ENCODE results near the gene CCSER1.
"Not testable (repeated sequence)": the region's sequence is repeated elsewhere in the genome, so short reads cannot be mapped to it uniquely, and the experiment has no call there.

The CCSER1 gene

DNA sequence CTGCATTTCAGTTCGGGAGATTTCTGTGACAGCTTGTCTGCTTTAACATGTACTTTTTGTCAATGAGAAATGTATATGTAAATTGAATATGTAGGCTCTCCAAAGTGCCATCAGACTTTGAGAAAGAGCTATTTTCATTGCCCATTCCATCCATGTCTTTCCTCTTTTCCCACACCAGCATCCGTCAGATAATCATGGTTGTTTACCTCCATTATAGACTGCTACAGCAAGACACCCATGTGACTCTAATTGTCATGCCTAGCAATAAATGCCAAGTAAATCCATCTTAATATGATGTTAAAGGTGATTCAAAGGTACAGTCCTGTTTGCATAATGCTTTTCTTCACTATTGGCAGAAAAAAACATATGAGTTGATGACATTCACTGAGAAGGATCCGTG, 1157.3 kb downstream of the CCSER1 start:
- DNase-seq (ENCODE audit: low spot score) = no peak

DNA sequence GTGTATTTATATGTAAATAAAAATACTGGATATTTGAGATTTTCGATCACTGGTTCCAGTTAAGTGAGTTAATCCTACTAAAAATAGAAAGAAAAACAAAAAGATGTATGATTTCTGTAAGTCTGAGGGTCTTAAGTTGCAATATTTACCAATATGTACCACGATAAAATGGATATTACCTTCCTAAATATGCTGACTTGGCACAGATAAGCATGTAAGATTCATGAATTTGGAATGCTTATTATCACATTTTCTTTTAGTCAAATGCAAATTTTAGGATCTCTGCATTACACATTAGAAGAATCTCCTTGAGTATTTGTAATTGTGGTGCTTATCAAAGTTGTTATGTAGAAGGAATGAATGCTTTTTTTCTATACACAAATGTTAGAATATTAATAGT, 1158.3 kb downstream of the CCSER1 start:
- DNase-seq (ENCODE audit: low spot score) = no peak

DNA sequence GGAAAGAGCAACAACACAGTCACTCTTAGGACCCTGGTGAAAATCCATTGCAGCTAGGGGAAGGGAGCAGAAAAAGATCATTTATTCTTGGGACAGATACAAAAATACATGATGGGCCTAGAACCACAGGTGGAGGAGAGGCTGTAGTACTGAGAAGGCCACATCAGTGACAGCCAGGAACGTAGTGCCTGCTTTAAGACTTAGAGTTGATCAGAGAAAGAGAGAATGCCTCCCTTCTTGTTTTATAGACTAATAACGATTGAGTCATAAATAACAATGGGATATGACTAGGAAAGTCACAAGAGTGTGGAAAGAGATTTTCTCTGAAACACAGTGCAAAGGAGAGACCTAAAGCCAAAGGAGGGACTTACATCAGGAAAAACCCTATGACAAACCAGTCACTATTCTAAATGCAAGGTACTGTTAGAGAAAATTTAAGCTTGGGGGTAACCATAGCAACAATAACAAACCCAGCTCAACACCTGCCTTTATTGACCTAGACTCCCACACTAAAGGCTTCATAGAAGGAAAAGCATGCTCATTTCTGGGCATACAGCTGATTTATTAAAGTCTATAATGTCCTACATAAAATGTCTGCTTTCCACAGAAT, 1161.6 kb downstream of the CCSER1 start:
- no peak for DNase-seq (ENCODE audit: low spot score)

DNA sequence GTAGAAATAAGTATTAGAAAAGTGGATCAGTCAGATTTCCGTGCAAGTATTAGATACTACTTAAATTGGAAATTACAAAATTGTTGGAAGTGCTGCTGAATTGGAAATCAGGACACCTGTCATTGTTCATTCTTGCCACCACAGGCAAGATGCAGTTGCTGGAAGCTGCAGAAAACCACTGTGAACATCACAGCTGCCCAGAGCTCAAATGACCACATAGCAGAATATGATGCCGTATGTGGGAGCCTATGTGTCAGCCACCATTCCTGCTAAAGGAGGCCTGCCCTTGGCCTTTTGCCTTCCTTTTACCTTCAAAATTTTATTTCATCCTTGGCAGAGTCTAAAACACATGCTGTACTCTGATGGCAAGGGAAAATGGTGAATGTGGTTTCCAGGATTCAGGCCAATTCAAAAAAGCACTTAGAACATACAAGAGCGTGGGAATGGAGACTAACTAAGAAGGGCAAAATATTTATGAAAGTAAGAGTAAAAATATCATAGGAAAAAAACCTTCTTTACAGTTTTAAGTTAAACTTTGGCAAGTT, 1171.0 kb downstream of the CCSER1 start:
- no peak for DNase-seq (ENCODE audit: low spot score)

DNA sequence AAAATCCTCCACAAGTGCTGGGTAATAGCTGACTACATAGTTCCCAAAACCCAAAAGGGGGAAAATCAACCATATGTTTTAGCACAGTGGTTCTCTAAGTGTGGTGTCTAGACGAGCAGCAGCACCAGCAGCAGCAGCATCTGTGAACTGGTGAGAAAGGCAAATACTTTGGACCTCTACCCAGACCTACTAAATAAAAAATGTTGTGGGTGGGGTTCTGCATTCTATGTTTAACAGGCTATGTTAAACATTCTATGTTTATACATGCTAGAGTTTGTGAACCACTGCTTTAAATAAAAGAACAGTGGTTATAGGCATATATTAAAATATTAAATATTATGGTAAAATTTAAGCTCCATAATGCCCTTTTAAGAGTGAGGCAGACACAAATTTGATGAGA, 1171.6 kb downstream of the CCSER1 start:
- DNase-seq (ENCODE audit: low spot score) = no peak

DNA sequence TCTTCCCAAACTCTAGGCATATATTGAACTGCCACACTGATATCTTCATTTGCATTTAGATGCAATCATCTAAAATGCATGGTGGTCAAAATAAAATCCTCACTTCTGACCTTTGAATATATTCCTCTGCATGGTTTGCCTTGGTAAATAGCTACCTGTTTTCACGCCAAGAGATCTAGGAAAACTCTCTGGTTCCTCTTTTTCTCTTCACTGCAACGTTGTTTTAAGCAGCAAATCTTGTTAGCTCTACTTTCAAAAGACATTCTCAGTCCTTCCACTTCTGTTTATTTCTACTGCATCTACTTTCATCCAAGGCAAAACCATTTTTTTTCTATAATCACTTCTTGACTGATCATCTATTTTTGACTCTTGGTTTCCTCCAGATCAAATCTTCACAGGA, 1174.9 kb downstream of the CCSER1 start:
- no peak for DNase-seq (ENCODE audit: low spot score)

DNA sequence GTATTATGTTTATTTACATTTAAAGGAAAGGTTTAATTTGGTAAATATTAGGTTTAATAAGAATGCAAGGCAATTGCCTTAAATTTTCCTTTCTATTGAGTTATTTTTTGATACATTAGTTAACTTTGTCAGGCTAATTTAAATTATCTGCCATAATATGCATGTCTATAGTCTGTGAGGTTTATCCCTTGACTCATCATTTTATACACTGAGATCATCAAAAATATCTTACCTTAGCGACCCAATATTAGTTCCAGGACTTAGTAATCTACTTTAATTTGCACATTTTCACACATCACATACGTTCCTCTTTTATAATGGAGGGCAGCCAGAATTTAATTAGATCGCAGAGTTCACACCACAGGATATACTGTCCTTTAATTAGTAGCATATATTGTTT, 1177.1 kb downstream of the CCSER1 start:
- DNase-seq (ENCODE audit: low spot score) = no peak

DNA sequence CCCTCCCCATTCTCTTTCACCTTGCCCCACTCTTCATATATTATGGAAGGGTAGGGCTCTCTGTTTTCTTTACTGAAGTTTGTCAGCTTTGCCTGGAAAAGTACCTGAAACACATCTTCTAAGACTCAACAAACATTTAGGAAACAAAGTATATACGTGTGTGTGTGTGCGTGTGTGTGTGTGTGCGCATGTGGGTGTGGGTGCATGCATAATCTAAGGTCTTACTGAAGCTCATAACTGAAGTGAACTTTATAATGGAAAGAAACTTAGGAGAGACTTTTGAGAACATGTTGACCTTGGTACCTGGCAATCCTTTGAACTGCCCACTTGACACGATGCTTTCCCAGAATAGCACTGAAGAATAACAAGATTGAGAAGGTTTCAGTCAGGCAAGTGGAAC, 1190.2 kb downstream of the CCSER1 start:
- DNase-seq (ENCODE audit: low spot score) = no peak

DNA sequence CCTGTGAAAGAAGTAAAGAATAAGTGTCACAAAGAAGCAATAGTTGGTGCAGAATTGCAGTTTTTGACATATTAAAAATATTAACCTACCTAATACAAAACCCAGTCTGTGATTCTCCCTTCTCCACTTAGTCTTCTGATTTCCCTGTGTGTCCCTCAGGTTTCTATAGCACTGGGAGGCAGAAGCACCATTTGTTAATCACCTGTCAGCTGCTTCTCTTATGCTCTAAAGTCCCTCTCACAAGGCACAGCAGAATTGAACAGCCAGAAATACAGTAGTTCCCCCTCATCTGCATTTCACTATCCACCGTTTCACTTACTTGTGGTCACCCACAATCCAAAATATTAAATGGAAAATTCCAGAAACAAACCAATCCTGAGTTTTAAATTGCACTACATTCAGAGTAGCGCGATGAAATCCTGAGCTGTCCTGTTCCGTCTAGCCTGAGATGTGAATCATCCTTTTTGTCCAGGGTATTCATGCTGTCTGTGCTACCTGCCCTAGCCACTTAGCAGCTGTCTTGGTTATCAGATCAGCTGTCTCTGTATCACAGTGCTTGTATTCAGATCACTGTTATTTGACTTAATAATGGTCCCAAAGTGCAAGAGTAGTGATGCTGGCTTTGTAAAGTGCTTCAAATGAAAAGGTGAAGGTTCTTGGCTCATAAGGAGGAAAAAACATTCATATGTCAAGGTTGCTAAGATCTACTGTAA, 1192.5 kb downstream of the CCSER1 start:
- no peak for DNase-seq (ENCODE audit: low spot score)

DNA sequence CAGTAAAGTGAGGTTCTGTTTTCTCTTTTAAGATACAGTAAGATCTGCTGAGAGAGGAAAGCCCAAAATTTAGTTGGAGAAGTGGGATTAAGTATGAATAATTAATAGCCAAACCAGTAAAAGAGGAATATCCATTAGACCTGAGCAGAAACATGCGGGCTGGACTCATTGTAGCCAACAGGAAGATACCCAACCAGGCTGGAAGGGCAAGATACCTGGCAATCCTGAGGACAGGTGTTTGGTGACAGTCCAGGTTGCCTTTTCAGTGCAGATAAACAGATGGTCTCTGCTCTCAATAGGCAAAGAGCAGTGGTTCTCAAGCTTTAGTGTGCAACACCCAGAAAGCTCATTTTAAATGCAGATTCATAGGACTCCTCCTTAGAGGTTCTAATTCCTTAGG, 1195.8 kb downstream of the CCSER1 start:
- DNase-seq (ENCODE audit: low spot score) = no peak

DNA sequence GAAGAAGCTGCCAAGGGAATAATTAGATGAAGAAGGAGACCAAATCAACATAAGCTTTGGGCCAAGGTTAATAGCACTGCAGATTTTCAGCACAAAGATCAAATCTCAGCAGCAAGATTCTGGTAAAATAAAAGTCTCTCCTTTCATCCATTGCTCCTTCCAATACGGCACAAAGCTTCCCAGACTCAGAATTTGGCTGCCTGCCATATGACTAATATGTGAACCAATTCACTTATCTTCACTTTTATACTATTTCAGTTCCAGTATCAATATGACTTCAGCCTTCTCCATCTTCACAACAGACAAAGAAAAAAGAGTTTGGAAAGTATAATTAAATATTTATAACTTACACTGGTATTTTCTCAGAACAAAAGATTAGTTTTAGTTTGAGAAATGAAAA, 1198.3 kb downstream of the CCSER1 start:
- DNase-seq (ENCODE audit: low spot score) = peak; percentile 22

DNA sequence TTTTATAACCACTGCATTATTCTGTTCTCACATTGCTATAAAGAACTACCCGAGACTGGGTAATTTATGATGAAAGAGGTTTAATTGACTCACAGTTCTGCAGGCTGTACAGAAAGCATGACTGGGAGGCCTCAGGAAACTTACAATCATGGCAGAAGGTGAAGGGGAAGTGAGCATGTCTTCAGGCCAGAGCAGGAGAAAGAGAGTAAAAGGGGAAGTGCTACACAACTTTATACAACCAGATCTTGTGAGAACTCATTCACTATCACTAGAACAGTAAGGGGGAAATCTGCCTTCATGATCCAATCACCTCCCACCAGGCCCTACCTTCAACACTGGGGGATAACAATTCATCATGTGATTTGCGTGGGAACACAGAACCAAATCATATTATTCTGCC, 1199.0 kb downstream of the CCSER1 start:
- DNase-seq (ENCODE audit: low spot score) = not testable (repeated sequence)

DNA sequence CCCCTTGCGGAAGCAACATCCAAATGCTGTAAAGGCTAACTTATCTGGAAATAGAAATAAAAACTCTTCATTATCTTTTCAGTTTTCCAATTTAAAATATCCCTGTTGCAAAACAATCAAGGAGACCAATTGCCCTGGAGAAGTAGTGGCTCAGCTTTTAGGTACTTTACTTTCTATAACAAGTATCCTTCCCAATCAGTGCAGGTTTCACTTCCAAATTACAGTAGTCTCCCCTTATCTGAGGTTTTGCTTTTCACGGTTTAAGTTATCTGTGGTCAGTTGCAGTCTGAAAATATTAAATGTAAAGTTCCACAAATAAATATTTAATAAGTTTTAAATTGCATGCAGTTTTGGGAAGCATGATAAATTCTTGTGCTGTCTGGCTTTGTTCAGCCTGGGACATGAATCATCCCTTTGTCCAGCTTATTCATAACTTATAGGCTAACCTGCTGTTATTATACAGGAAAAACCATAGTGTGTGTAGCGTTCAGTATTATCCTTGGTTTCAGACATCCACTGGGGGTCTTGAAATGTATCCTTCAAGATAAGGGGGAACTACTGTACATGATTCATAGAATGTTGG, 1203.5 kb downstream of the CCSER1 start:
- DNase-seq (ENCODE audit: low spot score) = no peak

DNA sequence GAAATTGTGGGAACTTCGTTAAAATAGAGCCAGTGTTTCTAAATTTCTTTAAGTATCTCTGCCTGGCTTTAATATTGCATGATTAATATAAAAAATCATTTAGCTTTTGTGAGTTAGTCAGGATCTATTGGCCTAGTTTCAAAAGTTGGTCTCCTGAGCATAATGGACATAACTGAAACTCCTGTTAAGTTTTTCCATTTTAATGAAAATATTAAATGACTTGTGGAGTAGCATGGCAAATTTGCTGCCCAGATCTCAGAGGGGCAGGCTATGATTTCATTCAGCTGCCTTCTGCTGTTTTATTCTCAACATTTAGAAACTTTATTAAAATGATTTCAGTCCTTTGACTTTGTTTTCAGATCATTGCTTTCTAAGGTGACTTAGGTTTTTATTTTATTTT, 1213.6 kb downstream of the CCSER1 start:
- no peak for DNase-seq (ENCODE audit: low spot score)

DNA sequence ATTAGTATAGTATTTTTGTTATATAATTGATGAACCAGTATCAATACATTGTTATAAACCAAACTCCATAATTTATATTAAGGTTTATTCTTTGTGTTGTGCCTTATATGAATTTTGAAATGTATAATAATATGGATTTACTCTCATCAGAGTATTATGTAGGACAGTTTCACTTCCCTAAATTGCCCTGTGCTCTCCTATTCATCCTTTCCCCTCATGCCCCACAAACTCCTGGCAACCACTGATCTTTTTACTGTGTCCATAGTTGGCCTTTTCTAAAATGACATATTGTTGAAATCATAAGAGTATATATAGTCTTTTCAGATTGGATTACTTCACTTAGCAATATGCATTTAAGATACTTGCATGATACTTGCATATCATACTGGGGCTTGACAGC, 1218.4 kb downstream of the CCSER1 start:
- DNase-seq (ENCODE audit: low spot score) = no peak

DNA sequence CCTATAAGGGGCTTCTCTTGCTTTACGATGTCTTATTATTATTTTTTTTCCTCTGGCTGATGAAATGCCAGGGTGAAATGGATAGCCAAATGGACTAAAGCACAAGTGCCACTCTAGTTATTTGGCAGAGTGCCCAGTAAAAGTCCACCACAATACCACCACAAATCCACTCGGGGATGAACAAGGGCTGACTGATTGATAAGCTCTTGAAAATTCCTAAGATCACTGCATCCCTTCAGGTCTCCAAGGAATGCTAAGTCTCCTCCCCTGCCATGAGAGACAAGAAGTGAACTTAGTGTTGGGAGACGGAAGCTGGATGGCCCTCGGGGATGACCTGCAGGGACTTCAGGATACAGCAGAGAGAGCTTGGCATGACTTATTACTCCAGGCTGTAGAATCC, 1229.3 kb downstream of the CCSER1 start:
- DNase-seq (ENCODE audit: low spot score) = not testable (repeated sequence)

DNA sequence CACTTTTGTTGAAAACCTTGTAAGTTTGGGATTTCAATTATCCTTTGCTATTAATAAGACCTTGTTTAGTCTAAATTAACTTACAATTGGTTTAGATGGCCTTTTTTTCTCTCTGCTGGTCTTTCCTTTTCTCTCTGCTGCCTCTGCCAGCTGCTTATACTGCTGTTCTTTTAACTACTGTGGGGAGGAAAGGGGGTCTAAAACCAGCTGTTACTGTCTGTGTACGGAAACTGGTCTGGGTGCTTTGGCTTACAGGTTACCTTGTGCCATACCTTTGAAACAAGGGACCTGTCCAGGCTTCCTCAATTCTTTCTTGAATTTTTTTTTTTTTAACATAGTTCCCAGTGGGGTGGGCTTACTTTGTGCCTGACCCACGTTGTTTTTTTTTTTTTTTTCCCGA, 1230.8 kb downstream of the CCSER1 start:
- DNase-seq (ENCODE audit: low spot score) = not testable (repeated sequence)

DNA sequence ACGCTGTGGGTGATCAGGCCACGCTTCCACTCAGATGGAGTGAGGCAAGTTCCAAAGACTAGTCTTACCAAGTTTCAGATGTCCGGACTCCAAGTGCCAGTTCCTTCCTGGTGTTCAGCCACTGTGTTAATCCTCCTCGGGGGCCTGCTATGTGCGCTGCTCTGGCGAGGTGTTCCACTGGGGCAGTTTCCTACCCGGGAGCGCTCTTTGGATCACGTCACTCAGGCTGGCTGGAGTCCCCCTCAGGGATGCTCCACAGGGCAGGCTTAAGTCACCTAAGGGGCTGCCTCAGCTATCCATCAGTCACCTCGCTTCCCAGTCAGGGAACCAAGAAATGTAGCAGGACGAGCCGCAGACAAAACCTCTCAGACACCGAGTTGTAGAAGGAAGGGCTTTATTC, 1231.4 kb downstream of the CCSER1 start:
- DNase-seq (ENCODE audit: low spot score) = not testable (repeated sequence)

DNA sequence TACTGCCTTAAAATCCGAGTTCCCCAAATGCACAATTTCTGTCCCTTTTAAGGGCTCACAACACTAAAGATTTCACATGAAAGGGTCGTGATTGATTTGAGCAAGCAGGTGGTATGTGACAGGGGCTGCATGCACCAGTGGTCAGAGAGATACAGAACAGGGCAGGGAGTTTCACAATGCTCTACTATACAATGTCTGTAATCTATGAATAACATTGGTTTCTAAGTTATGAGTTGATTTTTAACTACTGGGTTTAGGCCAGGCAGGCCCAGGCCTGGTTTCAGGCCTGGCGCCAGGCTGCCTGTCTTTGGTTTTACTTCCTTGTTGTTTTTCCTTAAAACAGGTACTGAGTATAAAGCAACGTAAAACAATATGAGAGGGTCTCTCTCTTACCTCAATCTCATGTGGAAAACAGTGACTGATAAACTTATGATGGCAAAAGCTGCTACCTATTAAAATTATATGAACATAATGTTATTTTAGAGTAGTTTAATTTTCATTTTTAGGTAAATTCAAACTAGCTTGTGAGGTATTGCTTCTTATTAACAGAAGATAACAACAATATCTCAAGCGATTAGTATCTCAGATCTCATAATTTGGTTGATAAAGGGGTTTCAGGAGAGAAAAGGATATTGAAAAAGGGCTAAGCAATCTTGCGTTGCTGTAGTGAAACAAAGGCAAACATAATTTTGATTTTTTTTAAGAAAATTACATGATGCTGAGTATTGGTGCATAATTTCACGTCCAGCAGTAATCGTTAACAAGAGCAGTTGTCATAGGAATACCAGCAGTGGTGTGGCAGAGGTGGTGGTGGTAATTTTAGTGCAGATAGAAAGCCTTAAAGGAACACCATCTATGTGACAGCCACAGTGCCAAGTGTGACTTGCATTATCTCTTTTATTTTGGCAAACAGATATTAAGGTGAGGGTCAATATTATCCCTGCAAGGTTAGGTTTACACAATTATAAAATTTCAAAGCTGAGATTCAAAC, 1232.1 kb downstream of the CCSER1 start:
- no peak for DNase-seq (ENCODE audit: low spot score)

DNA sequence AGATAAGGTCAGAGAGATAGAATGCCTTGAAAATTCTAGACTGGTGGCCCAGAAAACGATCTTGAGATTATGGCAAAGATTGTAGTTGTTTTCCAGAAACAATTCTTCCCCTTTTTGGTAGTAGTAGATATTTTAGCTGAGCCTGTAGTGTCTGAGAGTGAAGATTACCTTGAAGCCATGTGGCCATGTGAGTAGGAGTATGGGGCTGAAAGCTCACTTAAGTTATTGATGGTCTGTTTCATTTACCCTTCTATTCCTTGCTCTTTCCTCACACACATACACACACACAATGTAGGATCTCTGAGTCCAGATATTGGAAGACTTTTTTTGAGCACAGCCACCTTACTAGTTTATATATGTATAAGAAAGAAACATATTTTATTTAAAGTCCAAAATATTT, 1234.9 kb downstream of the CCSER1 start:
- DNase-seq (ENCODE audit: low spot score) = no peak

DNA sequence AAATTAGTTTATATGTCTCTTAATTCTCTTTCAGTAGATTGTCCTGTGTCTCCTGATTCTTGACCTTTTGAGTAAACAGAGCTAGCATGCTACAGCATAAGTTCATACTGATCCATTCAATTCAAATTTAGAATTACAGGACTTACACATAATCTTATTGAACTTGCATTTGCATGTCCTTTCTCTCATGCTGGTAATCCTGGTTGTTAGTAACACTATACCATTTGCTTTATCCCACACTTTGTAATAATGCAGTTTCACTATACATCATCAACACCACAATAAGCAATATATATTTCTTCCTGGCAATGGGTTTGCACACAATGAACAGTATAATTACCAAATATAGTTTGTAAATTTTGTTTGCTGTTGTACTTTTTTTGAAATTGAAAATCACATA, 1239.4 kb downstream of the CCSER1 start:
- no peak for DNase-seq (ENCODE audit: low spot score)

DNA sequence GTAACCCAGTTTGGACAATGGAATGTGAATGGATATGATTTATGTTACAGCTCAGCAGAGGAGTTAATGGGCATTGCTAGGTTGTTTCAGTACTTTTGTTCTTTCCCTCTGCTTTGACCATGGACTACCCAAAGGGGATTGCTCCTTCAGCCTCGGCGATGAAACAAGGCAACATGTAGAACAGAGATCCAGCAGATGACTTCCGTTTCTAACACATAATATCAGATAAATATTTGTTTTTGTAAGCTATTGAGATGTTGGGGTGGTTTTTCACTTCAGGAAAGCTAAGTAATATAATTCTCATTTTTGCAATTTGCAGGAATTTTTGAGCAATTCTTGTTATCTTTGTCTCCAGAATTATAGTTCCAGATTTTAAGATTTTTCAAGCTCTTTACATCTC, 1241.9 kb downstream of the CCSER1 start:
- no peak for DNase-seq (ENCODE audit: low spot score)
